H9 (cell line): ENCODE data around the gene PLCH1. TPM values are rescaled to one million over a fixed set of nuclear protein-coding genes. Genes with fewer than 3 reads are reported as not detected.

ENCODE experiments used
- DNase-seq: peaks from one replicate; pipeline ENCODE4 v3.0.0-alpha.2; 2017
- H2AFZ ChIP-seq: one replicate; pipeline ENCODE4 v1.6.1; 2013; ENCODE audit warnings: mild to moderate bottlenecking, low read length, control low read depth, moderate library complexity
- H2AK5ac ChIP-seq: 2 replicates; pipeline ENCODE4 v1.6.1; 2013; ENCODE audit warnings: low read length, control low read depth, mixed read lengths; ENCODE audit not compliant: insufficient read length
- H2BK120ac ChIP-seq: one replicate; pipeline ENCODE4 v1.6.1; 2013; ENCODE audit warnings: low read depth, mild to moderate bottlenecking, low read length, control low read depth, inconsistent platforms; ENCODE audit not compliant: poor library complexity, severe bottlenecking
- H2BK12ac ChIP-seq: 2 replicates; pipeline ENCODE4 v1.6.1; 2013; ENCODE audit warnings: low read length, control low read depth, mixed read lengths, low read depth; ENCODE audit not compliant: insufficient read length
- H2BK15ac ChIP-seq: 2 replicates; pipeline ENCODE4 v1.6.1; 2013; ENCODE audit warnings: low read depth, low read length, control low read depth
- H2BK20ac ChIP-seq: one replicate; pipeline ENCODE4 v1.6.1; 2013; ENCODE audit warnings: low read depth, mild to moderate bottlenecking, low read length, control low read depth, inconsistent platforms; ENCODE audit not compliant: poor library complexity, severe bottlenecking
- H2BK5ac ChIP-seq: 2 replicates; pipeline ENCODE4 v1.6.1; 2013; ENCODE audit warnings: low read length, control low read depth, mixed read lengths; ENCODE audit not compliant: insufficient read length
- H3K14ac ChIP-seq: 2 replicates; pipeline ENCODE4 v1.6.1; 2013; ENCODE audit warnings: low read length, control low read depth; ENCODE audit not compliant: insufficient read depth
- H3K18ac ChIP-seq: 2 replicates; pipeline ENCODE4 v1.6.1; 2013; ENCODE audit warnings: low read depth, mild to moderate bottlenecking, mixed read lengths, low read length, control low read depth; ENCODE audit not compliant: insufficient read length
- H3K23ac ChIP-seq: 2 replicates; pipeline ENCODE4 v1.6.1; 2013; ENCODE audit warnings: low read length, control low read depth, mixed read lengths, low read depth; ENCODE audit not compliant: insufficient read length
- H3K23me2 ChIP-seq: 2 replicates; pipeline ENCODE4 v1.6.1; 2013; ENCODE audit warnings: low read depth, mild to moderate bottlenecking, mixed read lengths, low read length, control low read depth; ENCODE audit not compliant: insufficient read length, poor library complexity, severe bottlenecking
- H3K27ac ChIP-seq: 2 replicates; pipeline ENCODE4 v1.5.1; 2013; ENCODE audit warnings: low read length, control low read depth, mixed read lengths, low read depth; ENCODE audit not compliant: insufficient read length
- H3K27me3 ChIP-seq: 2 replicates; pipeline ENCODE4 v1.6.1; 2013; ENCODE audit warnings: low read length, control low read depth, inconsistent platforms; ENCODE audit not compliant: insufficient read depth
- H3K4ac ChIP-seq: 2 replicates; pipeline ENCODE4 v1.6.1; 2013; ENCODE audit warnings: low read depth, mild to moderate bottlenecking, control low read depth, inconsistent platforms, low read length, moderate library complexity
- H3K4me1 ChIP-seq: 2 replicates; pipeline ENCODE4 v1.6.1; 2013; ENCODE audit warnings: low read length, control low read depth, inconsistent platforms; ENCODE audit not compliant: insufficient read depth
- H3K4me2 ChIP-seq: 2 replicates; pipeline ENCODE4 v1.6.1; 2013; ENCODE audit warnings: low read length, control low read depth, mixed read lengths; ENCODE audit not compliant: insufficient read length, insufficient read depth
- H3K56ac ChIP-seq: 2 replicates; pipeline ENCODE4 v1.6.1; 2013; ENCODE audit warnings: low read depth, mild to moderate bottlenecking, mixed read lengths, low read length, control low read depth; ENCODE audit not compliant: insufficient read length
- H3K79me1 ChIP-seq: 2 replicates; pipeline ENCODE4 v1.6.1; 2013; ENCODE audit warnings: low read depth, mild to moderate bottlenecking, moderate library complexity, low read length, control low read depth, inconsistent platforms; ENCODE audit not compliant: insufficient read depth, poor library complexity, severe bottlenecking
- H3K79me2 ChIP-seq: 2 replicates; pipeline ENCODE4 v1.6.1; 2013; ENCODE audit warnings: low read length, control low read depth, inconsistent platforms; ENCODE audit not compliant: insufficient read depth
- H3K9ac ChIP-seq: 2 replicates; pipeline ENCODE4 v1.6.1; 2013; ENCODE audit warnings: low read length, control low read depth, mixed read lengths; ENCODE audit not compliant: insufficient read length; ENCODE audit errors: extremely low read depth
- H3K9me3 ChIP-seq: one replicate; pipeline ENCODE4 v1.6.1; 2013; ENCODE audit warnings: low read depth, low read length, inconsistent platforms; ENCODE audit not compliant: control insufficient read depth
- H3T11ph ChIP-seq: one replicate; pipeline ENCODE4 v1.6.1; 2013; ENCODE audit warnings: mild to moderate bottlenecking, low read length, control low read depth, inconsistent platforms
- H4K20me1 ChIP-seq: one replicate; pipeline ENCODE4 v1.6.1; 2013; ENCODE audit not compliant: control insufficient read depth, insufficient read length, insufficient read depth
- H4K5ac ChIP-seq: 2 replicates; pipeline ENCODE4 v1.6.1; 2013; ENCODE audit warnings: low read depth, mild to moderate bottlenecking, mixed read lengths, low read length, control low read depth; ENCODE audit not compliant: insufficient read length
- H4K8ac ChIP-seq: replicated peaks from 2 replicates; pipeline ENCODE4 v1.6.1; 2013; ENCODE audit warnings: low read length, control low read depth, mixed read lengths, low read depth; ENCODE audit not compliant: insufficient read length
- H4K91ac ChIP-seq: 2 replicates; pipeline ENCODE4 v1.6.1; 2013; ENCODE audit warnings: low read depth, mild to moderate bottlenecking, moderate library complexity, mixed read lengths, low read length, control low read depth; ENCODE audit not compliant: insufficient read length
- H3K27ac Mint-ChIP-seq, 3 experiments: 2 replicates in 2 of 3; 3 replicates in 1 of 3; pipeline ENCODE4 v1.8.0; 2020 to 2021; ENCODE audit warnings: mixed read lengths in 3 of 3, mild to moderate bottlenecking in 1 of 3, moderate library complexity in 1 of 3
- H3K27me3 Mint-ChIP-seq: 2 replicates; pipeline ENCODE4 v1.8.0; 2021; ENCODE audit warnings: low read depth, mild to moderate bottlenecking, moderate library complexity, mixed read lengths
- H3K36me3 Mint-ChIP-seq, 3 experiments: 2 replicates in 2 of 3; 3 replicates in 1 of 3; pipeline ENCODE4 v1.8.0; 2020 to 2021; ENCODE audit warnings: low read depth in 3 of 3, mixed read lengths in 3 of 3; ENCODE audit not compliant: insufficient read depth in 1 of 3
- H3K4me1 Mint-ChIP-seq, 2 experiments: 2 replicates each; pipeline ENCODE4 v1.8.0; 2020; ENCODE audit warnings: mixed read lengths in 2 of 2
- H3K4me3 Mint-ChIP-seq, 2 experiments: 2 replicates in 1 of 2; 3 replicates in 1 of 2; pipeline ENCODE4 v1.8.0; 2020 to 2021; ENCODE audit warnings: mild to moderate bottlenecking in 2 of 2, mixed read lengths in 2 of 2, moderate library complexity in 1 of 2
- H3K9me3 Mint-ChIP-seq, 2 experiments: 2 replicates in 1 of 2; 3 replicates in 1 of 2; pipeline ENCODE4 v1.8.0; 2020; ENCODE audit warnings: mild to moderate bottlenecking in 2 of 2, mixed read lengths in 2 of 2, moderate library complexity in 1 of 2
- CTCF ChIP-seq: fragments of 200-600 bp; sonication (generic); conservative IDR thresholded peaks from 3 replicates; pipeline ENCODE4 v1.8.0; 2021; ENCODE audit warnings: antibody characterized with exemption, mild to moderate bottlenecking
- WGBS: extraction: QIAGEN DNeasy Blood & Tissue Kit; methylation state at CpG from one replicate; pipeline ENCODE4 v1.1.7; 2013; ENCODE audit warnings: missing lambda C conversion rate, low lambda C conversion rate, mixed read lengths; ENCODE audit not compliant: insufficient read length; ENCODE audit errors: extremely low coverage; 5-methylcytosine and 5-hydroxymethylcytosine counted together
- total RNA-seq: library from RNA; stranded (reverse); gene quantifications from 2 replicates; pipeline ENCODE4 v1.2.1, GENCODE V29; 2021

The PLCH1 gene
- total RNA-seq, 1 experiment from 2014 or later = 19.0 TPM

GRCh38 chr3:155394240-155394639 lies 350.6 kb downstream of the PLCH1 start:
- DNase-seq = no peak
- Histone ChIP-seq H2BK15ac (no peak overlapping the region), H3K79me2 (no peaks in the 10 kb centered on the region), H3K27me3 (no peaks in the 10 kb centered on the region), H3K4me2 (no peak overlapping the region), H3K56ac (no peak overlapping the region), H2BK20ac (no peak overlapping the region), H2BK5ac (no peak overlapping the region), H4K8ac (no peak overlapping the region), H3K27ac (no peak overlapping the region), H3K79me1 (no peaks in the 10 kb centered on the region), H3K14ac (no peak overlapping the region), H3K9me3 (no peaks in the 10 kb centered on the region), H2AK5ac (no peak overlapping the region), H3K9ac (no peak overlapping the region), H2BK12ac (no peak overlapping the region), H2BK120ac (no peak overlapping the region), H3K4me1 (no peaks in the 10 kb centered on the region), H3T11ph (no peak overlapping the region), H3K23me2 (no peaks in the 10 kb centered on the region), H3K4ac (no peak overlapping the region), H3K18ac (no peak overlapping the region), H4K91ac (no peak overlapping the region), H2AFZ (no peak overlapping the region), H4K20me1 (no peaks in the 10 kb centered on the region), H4K5ac (no peak overlapping the region), H3K23ac (no peak overlapping the region)
- H3K27me3 Mint-ChIP-seq = no peaks in the 10 kb centered on the region
- peaks cover 8 to 11% (median 10%) of the 10 kb centered on the region in 3 experiments; a peak in 5 of 7 replicates for H3K36me3 Mint-ChIP-seq
- TF ChIP-seq CTCF = no peak
- no peak overlapping the region for H3K4me3 Mint-ChIP-seq
- no peak overlapping the region for H3K27ac Mint-ChIP-seq
- H3K9me3 Mint-ChIP-seq = peaks cover 8 to 16% of the 10 kb centered on the region in 2 experiments; a peak in 4 of 5 replicates
- H3K4me1 Mint-ChIP-seq = peaks cover 2 to 3% of the 10 kb centered on the region in 2 experiments; a peak in 2 of 4 replicates
- WGBS = no CpG with 5 or more reads among the region's 1 CpG
